GM18858 (cell line): ENCODE measurements around the gene PTPRT.

Source experiments
- ATAC-seq: cut with Tn5 transposase; IDR thresholded peaks from one replicate; pipeline ENCODE4 v1.9.1; 2021; ENCODE audit not compliant: unreplicated experiment

PTPRT gene

DNA sequence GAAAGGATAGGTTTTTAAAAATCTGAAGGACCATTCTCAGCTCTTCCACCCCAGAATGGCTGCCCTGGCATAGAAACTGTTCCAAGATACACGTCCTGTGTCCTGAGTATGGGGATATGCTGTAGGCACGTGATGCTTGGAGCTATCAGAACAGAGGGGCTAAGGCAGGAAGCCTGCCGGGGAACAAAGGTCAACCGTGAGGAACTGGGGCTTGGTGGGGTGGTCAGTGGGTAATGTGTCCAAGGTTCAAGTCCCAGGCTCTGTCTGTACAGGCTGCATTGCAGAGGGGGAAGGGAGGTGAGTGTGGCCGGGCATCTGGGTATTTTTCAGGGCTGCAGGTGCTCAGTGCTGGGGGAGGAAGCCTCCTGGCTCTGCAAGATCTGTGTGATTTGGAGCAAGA, 1092.0 kb downstream of the PTPRT start:
- ATAC-seq = no peak

DNA sequence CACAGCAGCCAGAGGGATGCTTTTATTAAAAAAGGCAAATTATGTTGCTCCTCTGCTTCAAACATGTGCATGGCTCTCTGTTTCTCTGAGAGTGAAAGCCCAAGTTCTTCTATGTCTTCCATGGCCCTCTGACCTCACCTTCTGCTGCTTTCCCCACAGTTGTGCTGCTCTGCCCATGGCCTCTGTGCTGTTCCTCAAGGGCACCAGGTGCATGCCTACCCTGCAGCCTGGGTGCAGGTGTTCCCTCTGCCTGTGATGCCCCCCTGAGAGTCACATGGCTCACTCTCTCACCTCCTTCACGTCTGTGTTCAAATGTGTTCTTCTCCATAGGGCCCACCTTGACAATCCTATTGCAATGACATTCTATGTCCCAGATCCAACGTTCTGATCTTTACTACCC, 1094.5 kb downstream of the PTPRT start:
- ATAC-seq = no peak

DNA sequence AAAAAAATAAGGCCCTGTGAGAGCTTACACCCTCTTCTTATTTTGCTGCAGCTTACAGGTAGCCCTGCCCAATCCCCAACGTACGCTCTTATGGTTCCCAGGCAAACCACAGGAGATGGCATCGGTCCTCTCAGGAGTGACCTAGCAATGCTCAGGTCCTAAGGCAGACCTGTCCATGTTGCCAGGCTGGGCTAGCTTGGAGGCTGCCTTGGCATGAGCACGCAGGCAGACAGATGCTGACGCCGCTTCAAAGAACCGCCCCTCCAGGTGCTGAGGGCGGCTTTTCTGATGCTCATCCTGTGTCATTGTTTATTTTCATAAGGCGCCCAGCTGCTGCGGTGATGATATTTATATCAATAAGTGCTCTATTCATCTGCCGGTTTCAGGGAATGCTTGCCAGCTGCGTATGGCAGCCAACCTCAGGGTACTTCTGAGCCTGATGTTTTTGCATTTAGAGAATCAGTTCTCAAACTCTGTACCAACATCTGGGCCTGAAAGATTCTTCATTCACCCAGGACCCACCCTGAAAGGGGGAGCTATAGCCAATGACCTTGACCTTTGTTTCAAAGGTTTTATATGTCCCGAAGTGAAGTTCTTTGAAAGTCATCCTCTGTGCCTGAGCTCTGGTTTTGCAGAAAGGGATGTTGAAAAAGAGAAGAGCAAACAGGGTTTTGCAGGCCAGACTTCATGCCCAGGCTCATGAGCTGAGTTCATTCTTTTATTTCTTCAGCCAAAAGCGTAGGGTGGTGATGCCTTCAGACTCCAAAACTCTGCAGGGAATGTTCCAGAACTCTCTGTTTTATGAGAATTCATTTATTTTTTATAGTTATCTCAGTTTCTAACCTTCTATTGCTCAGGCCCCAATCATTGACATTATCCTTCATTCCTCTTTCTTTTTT, 1095.9 kb downstream of the PTPRT start:
- no peak for ATAC-seq

DNA sequence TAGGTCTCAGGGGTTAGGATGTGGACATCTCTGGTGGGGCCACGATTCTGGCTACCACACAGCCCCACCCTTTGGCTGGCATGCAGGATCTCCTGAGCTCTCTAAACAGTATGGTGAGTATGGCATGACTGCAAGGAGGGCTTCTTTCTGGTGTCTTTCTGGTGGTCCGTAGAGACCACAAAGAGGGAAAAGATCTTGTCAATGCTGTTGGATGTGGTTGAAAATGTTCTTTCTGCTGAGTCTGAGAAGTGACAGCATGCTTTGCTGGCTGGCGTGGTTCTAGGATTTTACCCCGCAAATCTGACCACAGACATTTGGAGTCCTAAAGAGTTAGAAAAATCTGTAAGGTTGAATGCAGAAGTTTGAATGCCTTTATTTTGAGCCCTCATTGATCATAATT, 1096.7 kb downstream of the PTPRT start:
- no peak for ATAC-seq

DNA sequence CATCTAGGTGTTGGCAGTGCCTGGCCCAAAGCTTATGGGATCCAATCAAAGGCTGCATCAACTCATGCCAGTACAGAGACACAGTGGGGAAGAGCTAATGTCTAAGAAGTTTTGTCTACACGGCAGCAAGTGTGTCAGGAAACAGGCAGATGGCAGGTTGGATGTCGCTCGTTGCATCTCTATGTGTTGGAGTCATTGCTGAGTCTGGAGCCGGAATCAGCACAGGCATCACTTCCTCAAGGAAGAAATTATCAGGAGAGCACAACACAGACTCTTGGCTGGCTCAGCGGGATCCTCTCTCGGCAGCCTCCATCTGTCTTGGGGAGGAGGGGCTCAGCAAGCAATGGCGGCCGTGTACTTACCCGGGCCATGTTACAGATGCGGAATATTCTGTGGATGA, 1104.3 kb downstream of the PTPRT start:
- no peak for ATAC-seq

DNA sequence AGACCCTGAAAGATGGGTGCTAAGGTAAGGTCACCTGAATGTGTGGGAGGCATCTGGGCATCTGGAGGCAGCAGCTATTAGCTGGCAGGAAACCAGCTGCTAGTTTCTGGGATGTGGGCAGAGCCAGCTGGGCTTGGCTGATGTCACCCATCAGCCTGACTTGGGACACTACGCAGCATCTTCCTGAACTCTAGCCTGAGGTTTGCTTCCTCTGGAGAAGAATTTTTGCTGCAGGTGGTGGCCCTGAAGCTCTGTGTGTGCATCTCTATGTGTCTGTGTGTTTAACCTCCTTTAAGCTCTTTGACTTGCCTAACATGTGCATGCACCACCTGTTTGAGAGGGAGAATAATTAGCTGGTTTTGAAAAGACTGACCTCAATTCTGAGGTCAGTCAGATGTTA, 1106.4 kb downstream of the PTPRT start:
- no peak for ATAC-seq

DNA sequence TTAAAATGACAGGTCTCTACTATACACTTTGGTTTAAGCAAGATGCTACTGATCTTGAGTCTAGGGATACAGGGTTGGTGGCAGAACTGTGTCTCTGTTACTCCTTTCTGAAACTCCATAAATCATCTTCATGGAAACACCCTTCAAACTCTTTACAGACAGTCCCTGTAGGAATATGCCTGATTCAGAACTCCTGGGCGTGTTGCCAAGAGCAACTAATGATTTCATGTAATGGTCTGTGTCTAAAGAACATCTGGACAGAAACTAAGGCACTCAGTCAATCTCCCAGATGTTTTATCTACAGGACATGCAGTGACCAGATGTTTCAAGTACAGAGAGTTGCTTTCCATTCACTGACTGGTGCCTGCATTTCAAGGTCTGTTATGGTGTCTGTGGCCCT, 1107.1 kb downstream of the PTPRT start:
- no peak for ATAC-seq

DNA sequence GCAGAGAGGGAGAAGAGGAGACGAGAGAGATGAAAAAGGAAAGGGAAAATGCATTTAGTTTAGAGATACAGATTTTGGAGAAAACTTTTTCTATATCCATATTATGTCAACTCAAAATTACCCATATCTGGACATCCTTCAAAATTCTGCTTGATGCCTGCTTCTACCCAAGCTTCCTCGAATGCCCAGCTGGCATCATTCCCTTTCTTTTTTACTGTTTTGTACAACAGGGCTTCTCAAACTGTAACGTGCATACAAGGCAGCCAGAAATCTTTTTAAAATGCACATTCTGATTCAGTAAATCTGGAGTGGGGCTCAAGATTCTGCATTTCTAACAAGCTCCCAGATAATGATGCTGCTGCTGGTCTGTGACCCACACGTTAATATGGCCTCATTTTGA, 1108.8 kb downstream of the PTPRT start:
- ATAC-seq = no peak

DNA sequence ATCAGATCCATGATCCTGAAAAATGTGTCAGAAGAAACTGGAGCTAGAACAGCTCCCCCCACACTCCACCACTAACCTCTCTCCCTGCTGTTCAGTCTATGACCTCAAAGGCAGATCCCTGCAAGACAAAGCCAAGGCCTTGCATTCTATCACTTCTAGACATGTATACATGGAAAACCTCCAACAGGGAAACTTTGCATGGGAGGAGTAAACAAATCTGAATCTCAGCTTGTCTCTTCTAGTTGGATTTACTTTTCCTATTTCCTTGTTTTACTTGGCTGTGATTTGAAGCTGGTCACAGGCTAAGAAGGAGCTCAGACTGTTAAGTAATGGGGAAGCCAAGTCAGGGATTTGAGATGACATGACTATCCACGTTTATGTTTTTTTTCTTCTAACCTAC, 1114.8 kb downstream of the PTPRT start:
- no peak for ATAC-seq

DNA sequence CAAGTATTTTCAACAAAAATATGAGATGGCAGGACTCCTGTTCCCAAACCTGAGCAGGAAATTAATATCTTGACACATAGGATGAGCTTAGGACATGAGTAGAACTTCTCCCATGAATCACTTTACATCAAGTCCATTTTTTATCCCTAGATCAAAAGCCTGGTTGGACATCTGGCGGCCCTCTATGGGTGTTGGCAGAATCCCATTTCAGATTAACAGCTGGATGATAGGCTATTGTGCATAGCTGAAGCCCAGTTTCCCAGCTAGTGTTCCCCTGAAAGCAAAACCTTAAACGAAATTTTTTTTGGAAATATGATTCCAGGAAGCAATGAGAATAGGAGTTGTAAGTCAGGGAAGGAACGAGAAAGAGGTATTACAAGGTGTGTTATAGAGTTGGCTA, 1122.1 kb downstream of the PTPRT start:
- no peak for ATAC-seq

DNA sequence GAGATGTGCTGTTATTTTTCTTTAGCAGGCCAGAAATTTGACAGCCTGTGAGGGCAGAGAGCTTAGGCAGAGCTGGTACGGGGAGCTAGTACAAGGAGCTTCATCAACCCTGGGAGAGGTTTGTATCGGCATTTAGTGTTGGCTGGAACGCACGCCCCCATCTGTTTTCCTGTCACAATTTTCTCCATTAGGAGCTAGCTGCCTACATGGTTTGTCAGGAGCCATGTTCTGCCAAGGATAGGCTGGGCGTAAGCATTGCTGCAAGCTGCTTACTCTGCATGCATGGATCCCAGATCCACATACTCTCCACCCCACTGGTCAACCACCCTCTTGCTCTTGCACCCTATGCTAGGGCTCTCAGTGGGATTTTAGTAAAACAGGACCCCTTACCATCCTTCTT, 1122.5 kb downstream of the PTPRT start:
- ATAC-seq = no peak

DNA sequence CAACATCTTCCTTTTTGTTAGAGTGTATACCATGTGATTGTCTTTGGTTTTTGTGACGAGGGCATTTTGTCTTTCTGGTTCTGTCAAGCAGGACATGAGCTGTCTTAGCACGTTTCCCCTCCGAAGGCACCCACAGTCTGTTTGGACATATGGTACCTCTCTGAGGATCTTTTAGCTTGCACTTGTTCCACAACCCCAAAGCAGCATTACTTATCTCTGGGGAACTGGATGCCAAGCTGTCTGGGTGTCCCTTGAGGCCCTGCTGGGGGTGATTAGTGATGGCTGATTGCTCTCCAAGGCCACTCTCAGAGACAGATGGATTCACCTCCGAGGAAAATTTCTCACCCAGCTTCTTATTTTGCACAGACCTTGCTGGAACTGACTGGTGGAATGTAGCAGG, 1126.6 kb downstream of the PTPRT start:
- no peak for ATAC-seq

DNA sequence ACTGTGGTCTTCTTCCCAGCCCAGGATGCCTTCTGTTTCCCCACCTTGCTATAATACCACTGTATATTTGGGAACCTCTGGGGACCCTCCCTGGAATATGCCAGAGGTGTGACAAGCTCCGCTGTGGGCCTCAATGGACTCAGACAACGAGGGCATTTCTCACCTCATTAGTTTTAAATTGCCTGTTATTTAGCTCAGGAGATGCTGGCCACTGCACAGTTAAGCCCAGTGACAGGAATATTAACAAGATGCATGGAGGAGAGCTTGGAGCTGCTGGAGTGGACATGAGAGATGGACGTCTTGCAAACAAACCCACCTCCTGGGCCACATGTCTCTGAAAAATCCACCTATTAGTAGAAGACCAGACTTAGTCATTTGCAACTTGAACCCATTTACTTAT, 1136.4 kb downstream of the PTPRT start:
- ATAC-seq = no peak

DNA sequence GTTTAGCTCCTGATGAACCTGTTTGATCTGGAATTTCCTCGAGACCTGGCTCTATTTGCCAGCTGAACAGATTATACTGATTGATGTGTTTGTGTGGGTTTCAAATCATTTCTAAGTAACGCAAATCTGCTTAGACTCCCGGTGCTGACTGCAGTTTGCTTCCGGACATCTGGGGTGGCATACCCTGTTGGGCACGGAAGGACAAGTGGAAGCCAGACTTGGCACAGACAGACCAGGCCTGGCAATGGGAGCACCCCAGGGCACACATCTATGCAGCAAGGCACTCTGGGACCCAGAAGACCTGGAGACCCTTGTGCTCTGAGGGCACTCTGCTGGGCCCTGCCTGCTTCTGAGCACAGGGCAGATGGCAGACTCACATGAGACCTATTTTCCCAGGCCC, 1137.8 kb downstream of the PTPRT start:
- ATAC-seq = no peak

DNA sequence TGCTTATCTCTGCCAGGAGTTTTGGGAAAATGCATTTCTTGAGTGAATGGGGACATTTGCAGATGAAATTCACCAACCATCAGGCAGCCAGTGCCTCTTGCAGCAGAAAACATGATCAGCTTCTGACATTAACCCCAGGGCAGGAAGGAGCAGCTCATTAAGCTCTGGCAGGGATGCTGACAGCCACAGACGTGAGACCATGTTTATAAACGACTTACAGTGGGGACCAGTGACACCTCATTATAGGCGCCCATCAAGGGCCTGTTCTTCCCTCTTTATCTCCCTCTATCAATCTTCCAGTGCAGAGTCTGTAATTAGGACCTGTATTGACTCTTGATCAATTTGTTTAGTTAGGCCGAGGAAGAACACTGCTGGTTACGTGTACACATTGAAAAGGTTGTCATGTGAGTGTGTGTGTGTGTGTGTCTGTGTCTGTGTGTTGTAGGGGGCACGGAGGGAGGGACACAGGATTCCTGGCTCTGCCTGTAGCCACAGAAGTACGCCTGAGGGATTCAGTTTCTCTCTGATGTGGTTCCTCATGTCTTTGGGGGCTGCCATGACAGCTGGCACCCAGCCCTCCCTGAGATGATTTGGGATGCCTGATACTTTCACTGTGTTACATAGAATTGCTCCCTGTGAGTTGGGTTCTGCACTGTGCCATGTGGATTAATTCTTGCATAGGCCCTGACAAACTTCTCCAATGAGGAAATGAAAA, 1143.2 kb downstream of the PTPRT start:
- ATAC-seq = no peak

DNA sequence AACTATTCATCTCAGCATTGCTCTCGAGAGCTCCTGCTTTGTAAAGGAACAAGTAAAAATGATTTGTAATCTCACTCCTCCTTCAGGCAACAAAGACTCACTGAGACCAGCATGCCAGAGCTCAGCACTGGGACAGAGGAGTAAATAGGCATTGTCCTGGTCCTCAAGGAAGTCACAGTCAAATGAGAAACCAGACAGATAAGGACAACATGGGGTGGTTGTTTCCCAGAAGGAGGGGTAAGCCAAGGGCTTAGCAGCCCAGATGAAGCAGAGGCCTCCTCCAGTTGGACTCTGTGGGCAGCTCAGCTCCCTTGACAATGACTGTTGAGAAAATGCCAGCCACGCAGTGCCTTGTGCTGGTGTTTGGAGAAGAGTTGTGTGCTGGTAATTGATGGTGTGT, 1145.8 kb downstream of the PTPRT start:
- ATAC-seq = no peak

DNA sequence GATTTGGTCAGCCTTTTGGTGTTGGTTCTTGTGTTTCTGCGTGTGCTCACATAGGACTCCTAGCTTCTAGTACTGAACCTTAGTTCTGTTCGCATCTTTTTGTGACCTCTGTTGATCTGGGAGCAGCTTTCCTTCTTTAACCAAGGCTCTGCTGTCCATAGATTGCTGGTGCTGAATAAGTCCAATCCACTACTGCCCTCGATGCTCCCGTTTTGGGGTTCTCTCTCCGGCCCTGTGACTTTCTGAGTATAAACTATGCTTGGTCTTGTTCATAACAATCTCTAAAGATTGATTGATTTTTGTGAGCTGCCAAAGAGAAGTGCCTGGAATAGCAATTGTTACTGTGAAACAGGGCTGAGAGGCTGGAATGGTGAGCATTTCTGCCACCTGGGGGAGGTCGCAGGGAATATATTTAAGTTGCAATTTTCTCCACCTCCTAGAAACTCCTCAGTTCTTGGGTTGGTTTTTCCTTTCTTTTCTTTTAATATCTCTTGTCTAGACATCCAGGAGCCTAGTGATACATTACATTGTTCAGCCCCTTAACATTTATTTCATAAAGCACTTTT, 1148.6 kb downstream of the PTPRT start:
- no peak for ATAC-seq

DNA sequence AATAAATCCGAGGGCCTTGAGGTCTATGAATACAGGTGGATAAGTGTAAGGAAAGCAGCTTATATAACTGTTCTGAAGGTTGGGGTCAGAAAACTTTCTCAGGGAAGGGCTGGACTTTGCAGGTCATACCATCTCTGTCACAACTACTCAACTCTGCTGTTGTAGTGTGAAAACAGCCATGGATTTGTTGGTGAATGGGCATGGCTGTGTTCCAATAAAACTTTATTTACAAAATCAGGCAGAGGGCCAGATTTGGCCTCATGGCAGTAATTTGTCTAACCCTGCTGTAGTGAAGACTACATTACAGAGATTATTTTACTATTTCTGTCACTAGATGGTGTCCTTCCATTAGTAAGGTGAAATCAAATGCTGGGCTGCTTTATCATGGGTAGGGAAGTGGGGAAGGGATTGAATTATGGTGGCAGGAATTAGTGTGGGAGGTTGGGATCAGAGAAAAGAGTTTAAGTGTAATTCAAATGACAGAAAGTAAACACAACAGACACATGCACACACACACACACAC, 1161.9 kb downstream of the PTPRT start:
- no peak for ATAC-seq

DNA sequence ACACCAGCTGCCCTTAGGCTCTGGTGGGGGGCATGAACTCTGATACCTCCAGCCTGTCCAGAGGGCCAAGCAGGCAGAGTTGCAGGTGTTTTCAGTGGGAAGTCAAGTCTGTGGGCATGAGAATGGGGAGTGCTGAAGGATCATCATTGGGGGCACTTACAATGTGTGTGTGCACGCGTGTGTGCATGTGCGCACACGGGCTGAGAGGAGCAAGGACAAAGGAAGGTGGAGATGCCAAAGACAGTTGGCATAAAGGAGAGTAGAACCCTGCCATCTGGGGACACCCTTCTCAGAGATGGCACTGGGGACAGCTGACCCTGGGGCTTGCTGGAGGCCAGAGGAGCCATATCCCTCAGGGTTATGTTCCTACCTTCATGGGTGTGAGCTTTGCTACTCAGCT, 1163.1 kb downstream of the PTPRT start:
- ATAC-seq = no peak

DNA sequence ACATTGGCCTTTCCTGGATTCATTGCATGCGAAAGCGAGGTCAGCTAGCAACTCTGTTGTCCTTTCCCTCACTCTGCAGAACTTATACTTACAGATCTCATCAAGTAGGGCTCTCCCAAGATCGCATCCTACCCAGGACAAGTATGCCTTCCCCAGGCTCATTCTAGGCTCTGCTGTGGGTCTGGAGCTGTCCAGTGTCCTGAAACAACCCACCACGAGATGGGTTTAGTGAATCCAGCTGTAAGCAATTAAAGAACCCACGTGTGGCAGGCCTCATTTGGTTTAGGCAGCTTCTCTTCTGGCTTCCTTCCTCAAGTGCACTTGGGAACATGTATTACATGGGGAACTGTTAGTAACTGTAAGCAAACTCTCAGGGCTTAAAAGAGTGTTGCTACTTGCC, 1165.1 kb downstream of the PTPRT start:
- no peak for ATAC-seq
